ENCODE results near the gene LARP6. TPM values are rescaled to one million over a fixed set of nuclear protein-coding genes. Genes with fewer than 3 reads are reported as not detected.

LARP6 gene
- total and polyA plus RNA-seq, 2 donors (not counting 1 experiment from before 2014, with no cell fraction given) = not detected

DNA sequence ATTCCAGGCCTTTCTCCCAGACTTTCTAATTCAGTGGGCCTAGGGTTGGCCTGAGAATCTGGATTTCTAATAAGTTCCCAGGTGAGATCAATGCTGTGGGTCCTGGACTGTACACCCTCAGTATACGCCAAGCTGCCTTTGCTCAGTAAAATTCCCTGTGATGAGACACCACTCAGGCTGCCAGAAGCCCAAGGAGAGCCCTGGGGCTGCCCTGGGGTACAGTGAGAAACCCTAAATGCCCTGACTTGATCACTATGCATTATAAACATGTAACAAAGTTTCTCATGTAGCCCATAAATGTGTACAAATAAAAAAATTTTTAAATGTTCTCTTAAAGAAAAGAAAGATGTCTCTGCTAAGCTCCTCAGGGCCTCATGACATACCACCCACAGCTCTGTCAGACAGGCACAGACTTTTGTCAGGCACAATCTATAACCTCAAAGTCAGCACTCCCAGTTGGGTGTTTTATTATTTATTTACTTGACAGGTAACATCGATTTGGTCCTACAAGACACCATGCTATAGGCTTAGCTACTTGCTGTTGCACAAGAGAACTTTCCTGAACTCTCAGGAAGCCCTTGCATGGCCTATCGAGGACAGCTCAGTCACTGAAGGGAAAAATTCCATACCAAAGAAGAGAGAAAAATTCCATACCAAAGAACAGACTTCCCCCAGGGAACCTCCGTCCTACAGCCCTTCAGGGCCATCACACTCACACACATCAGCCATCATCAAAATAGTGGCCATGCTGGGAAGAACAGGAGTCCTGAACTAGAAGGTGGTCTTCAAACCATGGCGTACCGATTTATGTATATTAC, 22.7 kb downstream of the LARP6 start:
- H3K4me2 ChIP-seq (replicated peaks; ENCODE audit: low read depth, low read length, poor library complexity, severe bottlenecking) = no peak overlapping the region
- H2AFZ ChIP-seq (ENCODE audit: insufficient read depth, low read depth, low read length, poor library complexity, severe bottlenecking) = no peak overlapping the region
- no peak overlapping the region for H3K4me3 Mint-ChIP-seq
- no peaks in the 10 kb centered on the region for H3K79me2 ChIP-seq (ENCODE audit: control insufficient read depth, insufficient read depth, low read length)
- no peak overlapping the region for H3K27ac Mint-ChIP-seq
- H3K9me3 Mint-ChIP-seq (ENCODE audit: insufficient read depth) = no peaks in the 10 kb centered on the region
- no peak overlapping the region for H3K9ac ChIP-seq (ENCODE audit: low read length)
- no peaks in the 10 kb centered on the region for H3K4me1 ChIP-seq (ENCODE audit: control insufficient read depth in 2 of 2, insufficient read depth in 2 of 2, low read length in 2 of 2)
- no peak for ATAC-seq (ENCODE audit: low read depth)
- ChIA-PET POLR2A (no interaction called here), CTCF (no interaction called here)
- no peaks in the 10 kb centered on the region for H3K4me1 Mint-ChIP-seq
- no peak for TF ChIP-seq EZH2 (IDR thresholded peaks at IDR 0.05; ENCODE audit: borderline replicate concordance, insufficient read depth, low read depth, low read length, poor library complexity, severe bottlenecking)
- TF ChIP-seq, protein P1, sequence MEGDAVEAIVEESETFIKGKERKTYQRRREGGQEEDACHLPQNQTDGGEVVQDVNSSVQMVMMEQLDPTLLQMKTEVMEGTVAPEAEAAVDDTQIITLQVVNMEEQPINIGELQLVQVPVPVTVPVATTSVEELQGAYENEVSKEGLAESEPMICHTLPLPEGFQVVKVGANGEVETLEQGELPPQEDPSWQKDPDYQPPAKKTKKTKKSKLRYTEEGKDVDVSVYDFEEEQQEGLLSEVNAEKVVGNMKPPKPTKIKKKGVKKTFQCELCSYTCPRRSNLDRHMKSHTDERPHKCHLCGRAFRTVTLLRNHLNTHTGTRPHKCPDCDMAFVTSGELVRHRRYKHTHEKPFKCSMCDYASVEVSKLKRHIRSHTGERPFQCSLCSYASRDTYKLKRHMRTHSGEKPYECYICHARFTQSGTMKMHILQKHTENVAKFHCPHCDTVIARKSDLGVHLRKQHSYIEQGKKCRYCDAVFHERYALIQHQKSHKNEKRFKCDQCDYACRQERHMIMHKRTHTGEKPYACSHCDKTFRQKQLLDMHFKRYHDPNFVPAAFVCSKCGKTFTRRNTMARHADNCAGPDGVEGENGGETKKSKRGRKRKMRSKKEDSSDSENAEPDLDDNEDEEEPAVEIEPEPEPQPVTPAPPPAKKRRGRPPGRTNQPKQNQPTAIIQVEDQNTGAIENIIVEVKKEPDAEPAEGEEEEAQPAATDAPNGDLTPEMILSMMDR (IDR thresholded peaks at IDR 0.05) = no peak
- no peaks in the 10 kb centered on the region for H3K9me3 ChIP-seq (ENCODE audit: control extremely low read depth in 1 of 3, control insufficient read depth in 2 of 3, insufficient read depth in 1 of 3, low read length in 2 of 3)
- H3K27me3 Mint-ChIP-seq = peaks cover 22% of the 10 kb centered on the region
- no peak overlapping the region for H3K27ac ChIP-seq (ENCODE audit: low read length in 2 of 2)
- WGBS (ENCODE audit: insufficient coverage) = 84% methylated on average over 3 of the region's 6 CpGs
- no peaks in the 10 kb centered on the region for H3K36me3 ChIP-seq (replicated peaks in 1 of 2; ENCODE audit: control extremely low read depth in 1 of 2, control insufficient read depth in 1 of 2, extremely low read depth in 1 of 2, insufficient read depth in 2 of 2, low read length in 1 of 2)
- peaks cover 0 to 6% (median 0%) of the 10 kb centered on the region in 4 experiments for H3K27me3 ChIP-seq (replicated peaks in 1 of 4; ENCODE audit: control extremely low read depth in 1 of 4, control insufficient read depth in 3 of 4, insufficient read depth in 4 of 4, low read length in 3 of 4)
- no peaks in the 10 kb centered on the region for H4K20me1 ChIP-seq (ENCODE audit: control insufficient read depth, insufficient read depth, low read length, poor library complexity, severe bottlenecking)
- DNase-seq = no peak
- intact Hi-C loops (cut with micrococcal nuclease) = no loop called here
- H3K4me3 ChIP-seq (ENCODE audit: control extremely low read depth in 1 of 5, extremely low read depth in 1 of 5, insufficient read depth in 1 of 5, low read depth in 2 of 5, low read length in 4 of 5) = no peak overlapping the region

DNA sequence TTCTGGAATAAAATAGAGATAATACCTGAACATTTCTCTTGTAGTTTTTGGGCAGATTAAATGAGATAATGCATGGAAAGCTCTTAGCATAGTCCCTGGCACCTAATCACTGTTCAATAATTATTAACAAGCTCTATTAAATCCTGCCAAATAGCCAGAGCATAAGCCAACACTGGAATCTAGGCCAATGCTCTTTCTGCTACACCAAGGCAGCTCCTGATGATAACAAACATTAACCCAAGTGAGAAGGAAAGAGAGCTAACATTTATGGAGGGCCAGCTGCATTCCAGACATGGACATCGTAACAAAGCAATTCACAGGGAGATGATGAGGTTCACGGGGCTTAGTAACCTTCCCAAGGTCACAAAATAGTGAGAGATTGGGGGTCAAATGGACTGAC, 23.3 kb downstream of the LARP6 start:
- intact Hi-C loops (cut with micrococcal nuclease) = no loop called here
- Mint-ChIP-seq H3K4me1 (no peaks in the 10 kb centered on the region), H3K27ac (no peak overlapping the region), H3K27me3 (peaks cover 24% of the 10 kb centered on the region), H3K4me3 (no peak overlapping the region), H3K9me3 (ENCODE audit: insufficient read depth) (no peaks in the 10 kb centered on the region)
- Histone ChIP-seq H3K4me3 (ENCODE audit: control extremely low read depth in 1 of 5, extremely low read depth in 1 of 5, insufficient read depth in 1 of 5, low read depth in 2 of 5, low read length in 4 of 5) (no peak overlapping the region), H3K4me2 (replicated peaks; ENCODE audit: low read depth, low read length, poor library complexity, severe bottlenecking) (no peak overlapping the region), H3K9me3 (ENCODE audit: control extremely low read depth in 1 of 3, control insufficient read depth in 2 of 3, insufficient read depth in 1 of 3, low read length in 2 of 3) (no peaks in the 10 kb centered on the region), H3K9ac (ENCODE audit: low read length) (no peak overlapping the region), H2AFZ (ENCODE audit: insufficient read depth, low read depth, low read length, poor library complexity, severe bottlenecking) (no peak overlapping the region), H3K79me2 (ENCODE audit: control insufficient read depth, insufficient read depth, low read length) (no peaks in the 10 kb centered on the region), H3K27me3 (replicated peaks in 1 of 4; ENCODE audit: control extremely low read depth in 1 of 4, control insufficient read depth in 3 of 4, insufficient read depth in 4 of 4, low read length in 3 of 4) (peaks cover 0 to 10% (median 0%) of the 10 kb centered on the region in 4 experiments), H4K20me1 (ENCODE audit: control insufficient read depth, insufficient read depth, low read length, poor library complexity, severe bottlenecking) (no peaks in the 10 kb centered on the region), H3K4me1 (ENCODE audit: control insufficient read depth in 2 of 2, insufficient read depth in 2 of 2, low read length in 2 of 2) (no peaks in the 10 kb centered on the region), H3K36me3 (replicated peaks in 1 of 2; ENCODE audit: control extremely low read depth in 1 of 2, control insufficient read depth in 1 of 2, extremely low read depth in 1 of 2, insufficient read depth in 2 of 2, low read length in 1 of 2) (no peaks in the 10 kb centered on the region), H3K27ac (ENCODE audit: low read length in 2 of 2) (no peak overlapping the region)
- 75% methylated on average over 2 of the region's 2 CpGs for WGBS (ENCODE audit: insufficient coverage)
- DNase-seq (no peak), ATAC-seq (ENCODE audit: low read depth) (no peak)
- ChIA-PET POLR2A (no interaction called here), CTCF (no interaction called here)
- TF ChIP-seq, protein P1 (IDR thresholded peaks at IDR 0.05) = no peak
- no peak for TF ChIP-seq EZH2 (IDR thresholded peaks at IDR 0.05; ENCODE audit: borderline replicate concordance, insufficient read depth, low read depth, low read length, poor library complexity, severe bottlenecking)
